ENCODE results near the gene FFAR4. TPM values are rescaled to one million over a fixed set of nuclear protein-coding genes. Genes with fewer than 3 reads are reported as not detected.

FFAR4 gene
- total and polyA plus RNA-seq, 2 experiments from 2014 or later: 0.06 TPM; not detected in 1

GRCh38 chr10:93573051-93573909, 6.8 kb downstream of the FFAR4 start (continued):
- TF ChIP-seq, protein P1, sequence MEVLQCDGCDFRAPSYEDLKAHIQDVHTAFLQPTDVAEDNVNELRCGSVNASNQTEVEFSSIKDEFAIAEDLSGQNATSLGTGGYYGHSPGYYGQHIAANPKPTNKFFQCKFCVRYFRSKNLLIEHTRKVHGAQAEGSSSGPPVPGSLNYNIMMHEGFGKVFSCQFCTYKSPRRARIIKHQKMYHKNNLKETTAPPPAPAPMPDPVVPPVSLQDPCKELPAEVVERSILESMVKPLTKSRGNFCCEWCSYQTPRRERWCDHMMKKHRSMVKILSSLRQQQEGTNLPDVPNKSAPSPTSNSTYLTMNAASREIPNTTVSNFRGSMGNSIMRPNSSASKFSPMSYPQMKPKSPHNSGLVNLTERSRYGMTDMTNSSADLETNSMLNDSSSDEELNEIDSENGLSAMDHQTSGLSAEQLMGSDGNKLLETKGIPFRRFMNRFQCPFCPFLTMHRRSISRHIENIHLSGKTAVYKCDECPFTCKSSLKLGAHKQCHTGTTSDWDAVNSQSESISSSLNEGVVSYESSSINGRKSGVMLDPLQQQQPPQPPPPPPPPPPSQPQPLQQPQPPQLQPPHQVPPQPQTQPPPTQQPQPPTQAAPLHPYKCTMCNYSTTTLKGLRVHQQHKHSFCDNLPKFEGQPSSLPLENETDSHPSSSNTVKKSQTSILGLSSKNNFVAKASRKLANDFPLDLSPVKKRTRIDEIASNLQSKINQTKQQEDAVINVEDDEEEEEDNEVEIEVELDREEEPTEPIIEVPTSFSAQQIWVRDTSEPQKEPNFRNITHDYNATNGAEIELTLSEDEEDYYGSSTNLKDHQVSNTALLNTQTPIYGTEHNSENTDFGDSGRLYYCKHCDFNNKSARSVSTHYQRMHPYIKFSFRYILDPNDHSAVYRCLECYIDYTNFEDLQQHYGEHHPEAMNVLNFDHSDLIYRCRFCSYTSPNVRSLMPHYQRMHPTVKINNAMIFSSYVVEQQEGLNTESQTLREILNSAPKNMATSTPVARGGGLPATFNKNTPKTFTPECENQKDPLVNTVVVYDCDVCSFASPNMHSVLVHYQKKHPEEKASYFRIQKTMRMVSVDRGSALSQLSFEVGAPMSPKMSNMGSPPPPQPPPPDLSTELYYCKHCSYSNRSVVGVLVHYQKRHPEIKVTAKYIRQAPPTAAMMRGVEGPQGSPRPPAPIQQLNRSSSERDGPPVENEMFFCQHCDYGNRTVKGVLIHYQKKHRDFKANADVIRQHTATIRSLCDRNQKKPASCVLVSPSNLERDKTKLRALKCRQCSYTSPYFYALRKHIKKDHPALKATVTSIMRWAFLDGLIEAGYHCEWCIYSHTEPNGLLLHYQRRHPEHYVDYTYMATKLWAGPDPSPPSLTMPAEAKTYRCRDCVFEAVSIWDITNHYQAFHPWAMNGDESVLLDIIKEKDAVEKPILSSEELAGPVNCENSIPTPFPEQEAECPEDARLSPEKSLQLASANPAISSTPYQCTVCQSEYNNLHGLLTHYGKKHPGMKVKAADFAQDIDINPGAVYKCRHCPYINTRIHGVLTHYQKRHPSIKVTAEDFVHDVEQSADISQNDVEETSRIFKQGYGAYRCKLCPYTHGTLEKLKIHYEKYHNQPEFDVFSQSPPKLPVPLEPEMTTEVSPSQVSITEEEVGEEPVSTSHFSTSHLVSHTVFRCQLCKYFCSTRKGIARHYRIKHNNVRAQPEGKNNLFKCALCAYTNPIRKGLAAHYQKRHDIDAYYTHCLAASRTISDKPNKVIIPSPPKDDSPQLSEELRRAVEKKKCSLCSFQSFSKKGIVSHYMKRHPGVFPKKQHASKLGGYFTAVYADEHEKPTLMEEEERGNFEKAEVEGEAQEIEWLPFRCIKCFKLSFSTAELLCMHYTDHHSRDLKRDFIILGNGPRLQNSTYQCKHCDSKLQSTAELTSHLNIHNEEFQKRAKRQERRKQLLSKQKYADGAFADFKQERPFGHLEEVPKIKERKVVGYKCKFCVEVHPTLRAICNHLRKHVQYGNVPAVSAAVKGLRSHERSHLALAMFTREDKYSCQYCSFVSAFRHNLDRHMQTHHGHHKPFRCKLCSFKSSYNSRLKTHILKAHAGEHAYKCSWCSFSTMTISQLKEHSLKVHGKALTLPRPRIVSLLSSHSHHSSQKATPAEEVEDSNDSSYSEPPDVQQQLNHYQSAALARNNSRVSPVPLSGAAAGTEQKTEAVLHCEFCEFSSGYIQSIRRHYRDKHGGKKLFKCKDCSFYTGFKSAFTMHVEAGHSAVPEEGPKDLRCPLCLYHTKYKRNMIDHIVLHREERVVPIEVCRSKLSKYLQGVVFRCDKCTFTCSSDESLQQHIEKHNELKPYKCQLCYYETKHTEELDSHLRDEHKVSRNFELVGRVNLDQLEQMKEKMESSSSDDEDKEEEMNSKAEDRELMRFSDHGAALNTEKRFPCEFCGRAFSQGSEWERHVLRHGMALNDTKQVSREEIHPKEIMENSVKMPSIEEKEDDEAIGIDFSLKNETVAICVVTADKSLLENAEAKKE (CRISPR knock-in tag; IDR thresholded peaks at IDR 0.05): no peak
- TF ChIP-seq NANOG (IDR thresholded peaks at IDR 0.05; ENCODE audit: borderline replicate concordance) (no peak), ZNF114 (CRISPR knock-in tag; IDR thresholded peaks at IDR 0.05) (no peak), EZH2 (IDR thresholded peaks at IDR 0.05; ENCODE audit: low read depth, unreplicated experiment) (no peak), ZNF331 (CRISPR knock-in tag; IDR thresholded peaks at IDR 0.05; ENCODE audit: low read depth) (no peak), EZH2phosphoT487 (IDR thresholded peaks at IDR 0.05; ENCODE audit: unreplicated experiment) (no peak)
- TF ChIP-seq, protein P2, sequence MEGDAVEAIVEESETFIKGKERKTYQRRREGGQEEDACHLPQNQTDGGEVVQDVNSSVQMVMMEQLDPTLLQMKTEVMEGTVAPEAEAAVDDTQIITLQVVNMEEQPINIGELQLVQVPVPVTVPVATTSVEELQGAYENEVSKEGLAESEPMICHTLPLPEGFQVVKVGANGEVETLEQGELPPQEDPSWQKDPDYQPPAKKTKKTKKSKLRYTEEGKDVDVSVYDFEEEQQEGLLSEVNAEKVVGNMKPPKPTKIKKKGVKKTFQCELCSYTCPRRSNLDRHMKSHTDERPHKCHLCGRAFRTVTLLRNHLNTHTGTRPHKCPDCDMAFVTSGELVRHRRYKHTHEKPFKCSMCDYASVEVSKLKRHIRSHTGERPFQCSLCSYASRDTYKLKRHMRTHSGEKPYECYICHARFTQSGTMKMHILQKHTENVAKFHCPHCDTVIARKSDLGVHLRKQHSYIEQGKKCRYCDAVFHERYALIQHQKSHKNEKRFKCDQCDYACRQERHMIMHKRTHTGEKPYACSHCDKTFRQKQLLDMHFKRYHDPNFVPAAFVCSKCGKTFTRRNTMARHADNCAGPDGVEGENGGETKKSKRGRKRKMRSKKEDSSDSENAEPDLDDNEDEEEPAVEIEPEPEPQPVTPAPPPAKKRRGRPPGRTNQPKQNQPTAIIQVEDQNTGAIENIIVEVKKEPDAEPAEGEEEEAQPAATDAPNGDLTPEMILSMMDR (conservative IDR thresholded peaks at IDR 0.05; ENCODE audit: low read depth in 2 of 2): no peak
- TF ChIP-seq, protein P3, sequence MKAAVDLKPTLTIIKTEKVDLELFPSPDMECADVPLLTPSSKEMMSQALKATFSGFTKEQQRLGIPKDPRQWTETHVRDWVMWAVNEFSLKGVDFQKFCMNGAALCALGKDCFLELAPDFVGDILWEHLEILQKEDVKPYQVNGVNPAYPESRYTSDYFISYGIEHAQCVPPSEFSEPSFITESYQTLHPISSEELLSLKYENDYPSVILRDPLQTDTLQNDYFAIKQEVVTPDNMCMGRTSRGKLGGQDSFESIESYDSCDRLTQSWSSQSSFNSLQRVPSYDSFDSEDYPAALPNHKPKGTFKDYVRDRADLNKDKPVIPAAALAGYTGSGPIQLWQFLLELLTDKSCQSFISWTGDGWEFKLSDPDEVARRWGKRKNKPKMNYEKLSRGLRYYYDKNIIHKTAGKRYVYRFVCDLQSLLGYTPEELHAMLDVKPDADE (IDR thresholded peaks at IDR 0.05): no peak
